B cell (primary cell): ENCODE measurements around the gene ABCA1. TPM values are rescaled to one million over a fixed set of nuclear protein-coding genes. Genes with fewer than 3 reads are reported as not detected.

ENCODE experiments used
- ATAC-seq: fragments of 200-7000 bp; cut with Tn5 transposase; one replicate; pipeline ENCODE4 v1.10.0; 2021; ENCODE audit warnings: low read depth, mild to moderate bottlenecking, moderate number of reproducible peaks, moderate library complexity
- CTCF ChIA-PET: fragments of 350-600 bp; sonication (Branson Sonifier 250); formaldehyde crosslinking; loops from one replicate; lab custom pipeline; 2021; ENCODE audit warnings: antibody characterized with exemption, inconsistent platforms; lab: Charles Lee
- POLR2A ChIA-PET: fragments of 350-600 bp; sonication (Branson Sonifier 250); formaldehyde crosslinking; loops from one replicate; lab custom pipeline; 2021; ENCODE audit warnings: antibody characterized with exemption; lab: Charles Lee
- DNase-seq: peaks from one replicate; pipeline ENCODE4 v3.0.0; 2013
- H2AFZ ChIP-seq: 2 replicates; pipeline ENCODE4 v1.6.1; 2012; ENCODE audit warnings: mild to moderate bottlenecking, low read depth, low read length; ENCODE audit not compliant: insufficient read depth, poor library complexity, severe bottlenecking
- H3K27ac ChIP-seq, 2 donors: 1 replicate in 1 of 2; 2 replicates in 1 of 2; pipeline ENCODE4 v1.5.1; 2012 to 2013; ENCODE audit warnings: low read length in 2 of 2, mild to moderate bottlenecking in 2 of 2, moderate library complexity in 1 of 2
- H3K27me3 ChIP-seq, 4 experiments: fragments of 200-600 bp in 1 of 4; sonication (generic) in 1 of 4; replicated peaks in 1 of 4; 1 replicate in 2 of 4; 2 replicates in 2 of 4; pipeline versions ENCODE4 v1.6.1 to v1.7.0; 2013 to 2016; ENCODE audit warnings: low read length in 3 of 4, mild to moderate bottlenecking in 2 of 4, mixed read lengths in 1 of 4, moderate library complexity in 1 of 4; ENCODE audit not compliant: insufficient read depth in 4 of 4, control insufficient read depth in 3 of 4; ENCODE audit errors: control extremely low read depth in 1 of 4
- H3K36me3 ChIP-seq, 2 experiments: replicated peaks in 1 of 2; 1 replicate in 1 of 2; 2 replicates in 1 of 2; pipeline versions ENCODE4 v1.6.1 to v1.7.1; 2013; ENCODE audit warnings: low read length in 1 of 2; ENCODE audit not compliant: insufficient read depth in 2 of 2, control insufficient read depth in 1 of 2; ENCODE audit errors: control extremely low read depth in 1 of 2, extremely low read depth in 1 of 2
- H3K4me1 ChIP-seq, 2 donors: fragments of 200-600 bp in 1 of 2; sonication (generic) in 1 of 2; 1 replicate in 1 of 2; 2 replicates in 1 of 2; pipeline versions ENCODE4 v1.5.1 to v1.6.1; 2013 to 2017; ENCODE audit warnings: low read length in 2 of 2; ENCODE audit not compliant: control insufficient read depth in 2 of 2, insufficient read depth in 2 of 2
- H3K4me2 ChIP-seq: replicated peaks from 2 replicates; pipeline ENCODE3; 2012; ENCODE audit warnings: mild to moderate bottlenecking, low read depth, low read length; ENCODE audit not compliant: poor library complexity, severe bottlenecking
- H3K4me3 ChIP-seq, 5 experiments: fragments of 200-600 bp in 1 of 5; sonication (generic) in 1 of 5; 1 replicate in 3 of 5; 2 replicates in 2 of 5; pipeline versions ENCODE4 v1.5.1 to v1.7.0; 2011 to 2016; ENCODE audit warnings: low read length in 4 of 5, mild to moderate bottlenecking in 4 of 5, low read depth in 2 of 5, control low read depth in 1 of 5, moderate library complexity in 1 of 5; ENCODE audit not compliant: insufficient read depth in 1 of 5; ENCODE audit errors: control extremely low read depth in 1 of 5, extremely low read depth in 1 of 5
- H3K79me2 ChIP-seq: fragments of 200-600 bp; sonication (generic); one replicate; pipeline ENCODE4 v1.6.0; 2016; ENCODE audit warnings: low read length; ENCODE audit not compliant: control insufficient read depth, insufficient read depth
- H3K9ac ChIP-seq: fragments of 200-600 bp; sonication (generic); 2 replicates; pipeline ENCODE4 v1.6.1; 2017; ENCODE audit warnings: mild to moderate bottlenecking, low read length, moderate library complexity
- H3K9me3 ChIP-seq, 3 donors: one replicate each; pipeline versions ENCODE4 v1.6.1 to v1.7.1; 2013; ENCODE audit warnings: low read length in 2 of 3; ENCODE audit not compliant: control insufficient read depth in 2 of 3, insufficient read depth in 1 of 3; ENCODE audit errors: control extremely low read depth in 1 of 3
- H4K20me1 ChIP-seq: 2 replicates; pipeline ENCODE4 v1.6.0; 2012; ENCODE audit warnings: mild to moderate bottlenecking, low read length; ENCODE audit not compliant: insufficient read depth, control insufficient read depth, poor library complexity, severe bottlenecking
- H3K27ac Mint-ChIP-seq: one replicate; pipeline ENCODE4 v1.8.0; 2021; ENCODE audit warnings: mixed read lengths
- H3K27me3 Mint-ChIP-seq: one replicate; pipeline ENCODE4 v1.8.0; 2021; ENCODE audit warnings: mixed read lengths
- H3K4me1 Mint-ChIP-seq: one replicate; pipeline ENCODE4 v1.8.0; 2021; ENCODE audit warnings: mixed read lengths
- H3K4me3 Mint-ChIP-seq: one replicate; pipeline ENCODE4 v1.8.0; 2021; ENCODE audit warnings: mixed read lengths
- H3K9me3 Mint-ChIP-seq: one replicate; pipeline ENCODE4 v1.8.0; 2022; ENCODE audit warnings: mixed read lengths; ENCODE audit not compliant: insufficient read depth
- EZH2 ChIP-seq: IDR thresholded peaks from 2 replicates; pipeline ENCODE4 v1.6.1; 2012; ENCODE audit warnings: borderline replicate concordance, low read depth, mild to moderate bottlenecking, moderate library complexity, low read length; ENCODE audit not compliant: insufficient read depth, poor library complexity, severe bottlenecking
- WGBS: methylation state at CpG from one replicate; pipeline ENCODE4 v1.1.5; 2013; ENCODE audit warnings: missing lambda C conversion rate; ENCODE audit not compliant: insufficient coverage; 5-methylcytosine and 5-hydroxymethylcytosine counted together
- intact Hi-C: fragments of 100-400 bp; cut with micrococcal nuclease; formaldehyde crosslinking; loops from one replicate; pipeline ENCODE4 v1.10.0; 2022
- polyA plus RNA-seq: library from polyadenylated mRNA; depleted of rRNA; stranded (reverse); fragments of >200 nt; gene quantifications from 2 replicates; pipeline ENCODE4 v1.2.3, GENCODE V29; 2012
- total RNA-seq, 2 donors: library from RNA; stranded (reverse); fragments of 120-200 nt in 1 of 2; gene quantifications; 1 replicate in 1 of 2; 2 replicates in 1 of 2; pipeline versions ENCODE4 v1.2.3 to v1.2.4, GENCODE V29; 2013 to 2022
- TF ChIP-seq, protein P1 (sequence below): fragments of 200-600 bp; IDR thresholded peaks from one replicate; pipeline ENCODE4 v1.8.0; 2022; ENCODE audit warnings: antibody characterized with exemption, mild to moderate bottlenecking

ABCA1 gene
- total and polyA plus RNA-seq, 2 donors (not counting 1 experiment from before 2014, with no cell fraction given): 5.2 to 24.0 TPM

DNA sequence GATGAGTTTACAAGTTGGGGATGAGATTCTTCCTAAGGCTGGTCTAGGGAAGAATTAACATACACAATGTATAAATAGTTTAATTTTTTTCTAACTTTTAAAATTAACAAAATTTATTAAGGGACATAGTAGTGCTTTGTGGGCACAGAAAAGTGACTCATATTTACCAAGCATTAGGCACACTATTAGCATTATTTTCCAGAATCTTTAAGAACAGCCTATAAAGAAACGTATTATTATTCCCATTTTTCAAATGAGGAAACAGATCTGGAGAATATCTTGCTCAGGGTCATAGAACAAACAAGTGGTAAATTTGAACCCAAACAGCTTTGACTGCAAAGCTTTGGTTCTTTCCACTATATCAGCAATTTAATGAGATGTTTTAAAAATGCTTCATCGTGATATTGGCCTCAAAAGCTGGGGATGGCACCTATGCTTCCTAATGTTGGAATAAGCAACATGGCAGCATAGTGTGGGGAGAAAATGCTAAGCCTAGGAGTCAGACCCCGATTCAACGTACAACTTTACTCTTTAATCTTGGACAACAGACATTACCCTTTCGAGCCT lies 55.9 kb downstream of the ABCA1 start:
- Mint-ChIP-seq H3K27me3 (no peaks in the 10 kb centered on the region), H3K4me3 (no peak overlapping the region), H3K4me1 (peaks cover 34% of the 10 kb centered on the region), H3K27ac (no peak overlapping the region), H3K9me3 (no peaks in the 10 kb centered on the region)
- POLR2A ChIA-PET: no interaction called here
- DNase-seq (no peak), ATAC-seq (no peak)
- Histone ChIP-seq H3K27ac (no peak overlapping the region), H3K9me3 (no peaks in the 10 kb centered on the region), H3K36me3 (peaks cover under 1 to 46% of the 10 kb centered on the region in 2 experiments), H4K20me1 (peaks cover 31% of the 10 kb centered on the region), H3K4me2 (no peak overlapping the region), H3K4me3 (no peak overlapping the region), H3K9ac (no peak overlapping the region), H3K27me3 (no peaks in the 10 kb centered on the region), H2AFZ (no peak overlapping the region), H3K4me1 (peaks cover 17 to 30% of the 10 kb centered on the region in 2 donors), H3K79me2 (peaks cover 7% of the 10 kb centered on the region)
- intact Hi-C loops: no loop called here
- TF ChIP-seq, protein P1, sequence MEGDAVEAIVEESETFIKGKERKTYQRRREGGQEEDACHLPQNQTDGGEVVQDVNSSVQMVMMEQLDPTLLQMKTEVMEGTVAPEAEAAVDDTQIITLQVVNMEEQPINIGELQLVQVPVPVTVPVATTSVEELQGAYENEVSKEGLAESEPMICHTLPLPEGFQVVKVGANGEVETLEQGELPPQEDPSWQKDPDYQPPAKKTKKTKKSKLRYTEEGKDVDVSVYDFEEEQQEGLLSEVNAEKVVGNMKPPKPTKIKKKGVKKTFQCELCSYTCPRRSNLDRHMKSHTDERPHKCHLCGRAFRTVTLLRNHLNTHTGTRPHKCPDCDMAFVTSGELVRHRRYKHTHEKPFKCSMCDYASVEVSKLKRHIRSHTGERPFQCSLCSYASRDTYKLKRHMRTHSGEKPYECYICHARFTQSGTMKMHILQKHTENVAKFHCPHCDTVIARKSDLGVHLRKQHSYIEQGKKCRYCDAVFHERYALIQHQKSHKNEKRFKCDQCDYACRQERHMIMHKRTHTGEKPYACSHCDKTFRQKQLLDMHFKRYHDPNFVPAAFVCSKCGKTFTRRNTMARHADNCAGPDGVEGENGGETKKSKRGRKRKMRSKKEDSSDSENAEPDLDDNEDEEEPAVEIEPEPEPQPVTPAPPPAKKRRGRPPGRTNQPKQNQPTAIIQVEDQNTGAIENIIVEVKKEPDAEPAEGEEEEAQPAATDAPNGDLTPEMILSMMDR: no peak
- TF ChIP-seq EZH2: no peak
- no CpG with 5 or more reads among the region's 5 CpGs for WGBS
- CTCF ChIA-PET: interaction anchor here (3.0 kb wide), 1 partner anchor 9 kb away, joined by 12 read pairs; no protein-coding TSS in a partner anchor

DNA sequence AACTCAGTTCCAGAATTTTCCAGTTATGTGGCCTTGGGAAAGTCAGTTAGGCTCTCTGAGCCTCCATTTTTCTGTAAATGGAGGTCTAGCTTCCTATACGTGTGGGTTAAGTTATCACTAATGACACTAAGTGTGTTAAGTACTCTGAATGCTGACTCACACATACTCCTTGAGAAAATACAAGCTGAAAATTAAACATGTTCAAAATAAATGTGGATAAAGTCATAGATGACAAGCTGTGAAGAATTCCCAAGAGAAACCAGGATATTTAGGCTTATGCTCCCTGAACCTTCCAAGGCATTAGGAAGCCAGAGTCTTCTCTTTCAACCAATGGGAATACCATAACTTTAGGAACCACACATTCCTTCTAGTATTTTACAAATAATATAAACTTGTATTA lies 58.1 kb downstream of the ABCA1 start:
- DNase-seq (no peak), ATAC-seq (no peak)
- no peak overlapping the region for H3K9ac ChIP-seq
- POLR2A ChIA-PET: interaction anchor here (1.6 to 2.4 kb wide), 3 partner anchors 54 to 121 kb away, joined by 4 to 18 read pairs (median 10); no protein-coding TSS in a partner anchor
- CTCF ChIA-PET: interaction anchor here (2.2 to 4.1 kb wide), 2 partner anchors 9 to 54 kb away, joined by 11 to 22 read pairs; no protein-coding TSS in a partner anchor
- no peak overlapping the region for H3K27ac ChIP-seq
- Mint-ChIP-seq H3K9me3 (no peaks in the 10 kb centered on the region), H3K4me1 (peaks cover 39% of the 10 kb centered on the region), H3K27me3 (no peaks in the 10 kb centered on the region), H3K27ac (no peak overlapping the region), H3K4me3 (no peak overlapping the region)
- no CpG with 5 or more reads among the region's 1 CpG for WGBS
- H2AFZ ChIP-seq: no peak overlapping the region
- H3K4me1 ChIP-seq: peaks cover 17 to 30% of the 10 kb centered on the region in 2 donors
- H3K36me3 ChIP-seq: peaks cover 0 to 37% of the 10 kb centered on the region in 2 experiments
- TF ChIP-seq, protein P1: no peak
- no peak for TF ChIP-seq EZH2
- peaks cover 10% of the 10 kb centered on the region for H3K79me2 ChIP-seq
- H3K9me3 ChIP-seq: no peaks in the 10 kb centered on the region
- H3K27me3 ChIP-seq: no peaks in the 10 kb centered on the region
- no peak overlapping the region for H3K4me2 ChIP-seq
- H4K20me1 ChIP-seq: peaks cover 23% of the 10 kb centered on the region
- intact Hi-C loops: loop anchor here (1.0 to 2.0 kb wide), 4 partner anchors 10 to 121 kb away; no protein-coding TSS in a partner anchor
- no peak overlapping the region for H3K4me3 ChIP-seq
